Dedifferentiated amniotic fluid mesenchymal stem cell (primary cell): ENCODE measurements around the gene TMEM238.
"Not testable (repeated sequence)": the region's sequence is repeated elsewhere in the genome, so short reads cannot be mapped to it uniquely, and the experiment has no call there.

Source experiments
- DNase-seq: peaks from one replicate; pipeline ENCODE4 v3.0.0-alpha.2; 2016; ENCODE audit errors: extremely low spot score

The TMEM238 gene, protein sequence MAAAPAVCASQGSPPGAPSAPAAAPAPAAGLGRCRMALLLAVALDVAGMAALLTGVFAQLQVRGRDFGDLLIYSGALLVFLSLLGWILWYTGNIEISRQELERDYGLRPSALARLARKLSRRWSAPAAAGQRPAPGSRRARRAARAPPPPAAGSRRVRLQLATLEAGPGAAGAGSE

DNA sequence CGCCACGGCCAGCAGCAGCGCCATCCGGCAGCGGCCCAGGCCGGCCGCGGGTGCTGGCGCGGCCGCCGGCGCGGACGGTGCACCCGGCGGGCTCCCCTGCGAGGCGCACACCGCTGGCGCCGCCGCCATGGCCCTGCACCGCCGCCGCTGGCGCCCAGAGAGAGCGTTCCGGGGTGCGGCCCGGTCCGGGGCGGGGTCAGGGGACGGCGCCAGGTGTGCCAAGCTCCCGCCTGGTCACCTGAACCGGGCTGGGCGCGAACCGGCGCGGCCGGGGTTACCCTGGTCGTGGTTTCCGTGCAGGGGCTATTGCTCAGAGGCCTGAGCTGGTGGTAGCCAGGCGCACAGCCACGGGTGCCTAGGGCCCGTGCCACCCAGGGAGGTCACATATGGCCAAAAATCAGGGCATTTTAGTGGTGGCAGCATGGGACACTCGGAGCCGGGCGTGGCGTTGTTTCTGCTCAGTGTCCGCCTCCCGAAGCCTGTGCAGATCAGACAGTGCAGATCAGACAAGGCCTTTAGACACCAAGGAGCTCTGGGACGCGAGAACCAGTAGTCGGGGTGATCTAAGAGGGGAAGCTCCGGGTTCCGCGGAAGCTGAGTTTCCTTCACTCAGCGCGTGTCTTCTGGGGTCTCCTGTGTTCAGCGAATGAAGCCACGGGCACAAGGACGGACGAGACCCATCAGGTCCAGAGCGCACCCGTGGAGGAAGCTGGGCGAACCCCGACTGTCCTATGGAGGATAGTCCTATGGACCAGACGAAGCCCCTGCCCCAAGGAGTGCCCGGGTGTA, at the start of gene TMEM238:
Gene TMEM238 (minus strand): TSS at position 162 of the 789 bp plus-strand sequence. CDS start 33 bp downstream, at position 129.
- DNase-seq: no peak

DNA sequence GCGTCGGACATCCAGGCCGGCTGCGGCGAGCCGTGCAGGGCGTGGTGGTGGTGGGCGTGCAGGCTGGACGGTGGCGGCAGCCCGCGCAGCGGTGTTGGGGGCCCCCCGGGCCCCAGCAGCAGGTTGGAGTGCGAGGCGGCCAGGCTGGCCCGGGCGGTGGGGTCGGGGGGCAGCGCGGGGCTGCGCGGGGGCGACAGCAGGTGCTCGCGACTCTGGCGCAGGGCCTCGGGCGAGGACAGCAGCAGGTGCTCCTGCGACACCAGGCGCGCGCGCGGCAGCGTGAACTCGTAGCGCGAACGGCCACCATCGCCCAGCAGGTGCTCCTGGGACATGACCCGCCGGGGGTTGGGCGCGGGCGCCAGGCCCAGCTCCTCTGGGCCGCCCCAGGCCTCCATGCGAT, 49.2 kb upstream of the TMEM238 start:
- DNase-seq: no peak

DNA sequence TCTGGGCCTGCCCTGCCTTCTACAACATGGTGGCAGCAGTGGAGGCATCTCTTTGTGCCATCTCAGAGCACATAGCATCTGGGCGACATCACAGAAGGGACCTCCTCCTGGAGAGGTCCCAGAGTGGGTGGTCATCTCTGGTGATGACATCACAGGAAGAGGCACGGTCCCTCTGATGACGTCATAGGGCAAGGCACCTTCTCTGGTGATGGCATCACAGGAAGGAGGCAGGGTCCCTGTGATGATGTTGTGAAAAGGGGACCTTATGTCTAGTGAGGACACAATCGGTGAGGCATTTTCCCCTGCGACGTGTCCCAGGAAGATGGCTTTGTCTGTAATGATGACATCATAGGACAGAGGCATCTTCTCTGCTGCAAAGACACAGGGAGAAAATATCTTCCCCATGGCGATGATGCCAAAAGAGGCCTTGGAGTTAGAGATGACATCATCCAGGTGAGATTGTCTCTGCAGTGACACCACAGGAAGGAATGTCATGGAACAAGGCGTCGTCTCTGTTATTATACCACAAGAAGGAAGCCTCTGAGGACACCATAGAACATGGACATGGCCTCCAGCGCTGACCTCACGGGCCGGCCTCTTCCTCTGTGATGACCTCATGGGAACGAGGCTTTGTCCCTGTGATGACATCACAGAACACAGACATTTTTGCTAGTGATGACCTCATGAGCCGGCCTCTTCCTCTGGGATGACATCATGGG, 48.3 kb upstream of the TMEM238 start:
- no peak for DNase-seq

DNA sequence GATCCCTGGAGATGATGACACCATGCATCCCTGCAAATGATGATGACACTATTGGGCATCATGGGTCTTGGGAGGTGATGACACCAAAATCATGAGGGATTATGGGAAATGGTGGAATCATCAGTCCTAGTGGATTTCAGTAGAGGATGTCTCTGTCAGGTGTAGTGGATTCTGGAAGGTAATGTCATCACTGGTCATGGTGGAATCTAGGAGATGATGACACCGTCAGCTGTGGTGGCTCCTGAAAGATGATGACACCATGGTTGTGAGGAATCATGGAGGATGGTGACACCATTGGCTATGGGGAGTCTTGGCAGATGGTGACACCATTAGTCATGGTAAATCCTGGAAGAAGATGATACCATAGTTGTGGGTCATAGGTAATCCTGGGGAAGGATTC, 47.1 kb upstream of the TMEM238 start:
- no peak for DNase-seq

DNA sequence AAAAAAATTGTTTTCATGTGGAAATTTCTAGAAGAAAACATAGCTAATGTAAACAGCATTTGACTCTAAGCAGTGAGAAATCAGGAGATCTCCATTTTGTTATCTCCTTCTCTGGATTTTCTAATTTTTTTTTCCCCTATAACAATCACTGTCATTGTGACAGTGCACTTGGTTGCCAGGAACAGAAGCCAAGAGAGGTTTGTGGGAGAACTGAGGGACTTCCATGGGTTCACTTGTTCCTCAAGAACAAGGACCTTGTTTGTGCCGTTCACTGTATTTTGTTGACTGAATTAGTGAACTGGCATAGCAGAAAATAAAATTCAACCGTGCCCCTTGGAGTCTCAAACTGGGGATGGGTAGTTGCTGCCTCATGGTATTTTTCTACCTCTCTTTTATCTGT, 42.0 kb upstream of the TMEM238 start:
- no peak for DNase-seq

DNA sequence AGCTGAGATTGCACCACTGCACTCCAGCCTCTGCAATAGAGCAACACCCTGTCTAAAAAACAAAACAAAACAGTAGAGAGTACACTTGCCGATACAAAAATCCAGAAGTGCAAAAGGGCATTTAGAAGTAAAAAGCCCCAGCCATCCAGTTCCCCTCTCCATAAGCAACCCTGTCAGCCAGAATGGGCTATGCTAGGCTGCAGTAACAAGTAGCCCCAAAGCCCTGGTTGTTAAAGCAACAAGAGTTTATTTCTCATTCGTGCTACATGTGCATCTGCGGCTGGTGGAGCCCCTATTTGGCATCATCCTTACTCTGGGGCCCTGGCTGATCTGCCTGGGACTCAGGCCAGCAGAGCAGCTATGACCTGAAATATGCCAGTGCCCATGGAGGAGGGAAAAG, 40.4 kb upstream of the TMEM238 start:
- no peak for DNase-seq

DNA sequence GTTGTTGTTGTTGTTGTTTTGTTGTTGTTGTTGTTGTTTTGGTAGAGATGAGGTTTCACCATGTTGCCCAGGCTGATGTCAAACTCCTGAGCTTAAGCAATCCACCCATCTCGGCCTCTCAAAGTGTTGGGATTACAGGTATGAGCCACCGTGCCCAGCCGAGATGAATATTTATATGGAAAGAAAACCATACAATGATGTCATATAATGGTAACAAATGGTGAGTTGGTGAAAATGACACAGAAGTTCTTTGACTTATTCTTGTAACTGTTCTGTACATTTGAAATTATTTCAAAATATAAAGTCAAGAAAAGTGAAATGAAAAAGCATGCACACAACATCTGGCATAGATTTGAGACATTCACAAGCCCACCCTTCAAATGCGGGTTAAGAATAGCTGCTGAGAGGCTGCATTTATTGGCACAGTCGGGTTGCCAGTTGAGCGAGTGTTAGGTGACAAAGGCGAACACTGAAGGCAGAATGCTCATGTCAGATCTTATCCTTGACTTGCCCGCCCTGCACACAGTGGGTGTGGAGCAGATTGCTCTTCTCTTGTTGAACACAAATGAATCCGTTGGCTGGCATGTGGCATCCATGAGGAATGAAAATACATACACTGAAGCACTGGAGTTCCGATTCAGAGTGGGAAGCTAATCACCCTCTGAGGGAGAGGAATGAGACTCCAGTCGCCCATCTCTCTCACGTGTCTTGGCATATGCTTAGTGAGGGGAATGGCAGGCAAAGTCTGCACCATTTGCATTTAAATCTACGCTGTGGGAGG, 39.3 kb upstream of the TMEM238 start:
- no peak for DNase-seq

DNA sequence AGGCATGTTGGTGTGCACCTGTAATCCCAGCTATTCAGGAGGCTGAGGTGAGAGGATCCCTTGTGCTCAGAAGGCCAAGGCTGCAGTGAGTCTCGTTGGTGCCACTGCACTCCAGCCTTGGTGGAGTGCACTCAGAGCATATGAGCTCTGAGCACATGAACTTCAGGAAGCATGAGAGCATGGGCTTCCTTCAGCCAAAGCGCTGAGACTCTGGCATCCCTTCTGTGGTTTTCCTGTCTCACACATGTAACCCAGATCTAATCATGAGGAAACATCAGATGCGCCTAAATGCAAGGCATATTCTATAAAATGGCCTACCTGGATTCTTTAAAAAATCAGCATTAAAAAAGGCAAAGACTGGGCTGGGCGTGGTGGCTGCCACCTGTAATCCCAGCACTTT, 37.2 kb upstream of the TMEM238 start:
- not testable (repeated sequence) for DNase-seq

DNA sequence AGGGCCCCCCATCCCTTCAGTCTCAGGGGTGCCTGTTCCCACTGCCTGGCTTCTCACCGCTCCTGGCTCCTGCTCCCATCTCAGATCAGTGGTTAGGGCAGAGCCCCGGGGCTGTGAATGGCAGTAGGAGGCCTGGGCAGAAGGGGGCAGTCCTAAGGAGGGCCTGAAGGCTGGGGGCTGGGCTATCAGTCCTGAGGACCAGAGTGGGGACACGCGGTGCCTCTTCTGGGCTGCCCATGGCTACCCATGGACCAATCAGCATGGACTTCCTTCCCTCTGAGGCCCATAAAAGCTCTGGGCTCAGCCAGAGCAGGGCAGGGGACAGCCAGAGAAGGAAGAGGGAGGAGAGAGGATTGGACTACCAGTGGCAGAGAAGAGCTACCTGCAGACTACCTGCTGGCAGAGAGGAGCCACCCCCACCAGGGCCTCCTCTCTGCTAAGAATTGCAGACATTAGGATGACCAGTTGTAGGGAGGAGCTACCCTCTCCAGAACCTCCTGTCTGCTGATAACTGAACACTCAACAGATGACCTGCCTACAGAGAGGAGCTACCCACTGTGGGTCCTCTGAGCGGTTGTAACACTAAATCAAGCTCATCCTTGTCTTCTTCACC, 35.6 kb upstream of the TMEM238 start:
- no peak for DNase-seq

DNA sequence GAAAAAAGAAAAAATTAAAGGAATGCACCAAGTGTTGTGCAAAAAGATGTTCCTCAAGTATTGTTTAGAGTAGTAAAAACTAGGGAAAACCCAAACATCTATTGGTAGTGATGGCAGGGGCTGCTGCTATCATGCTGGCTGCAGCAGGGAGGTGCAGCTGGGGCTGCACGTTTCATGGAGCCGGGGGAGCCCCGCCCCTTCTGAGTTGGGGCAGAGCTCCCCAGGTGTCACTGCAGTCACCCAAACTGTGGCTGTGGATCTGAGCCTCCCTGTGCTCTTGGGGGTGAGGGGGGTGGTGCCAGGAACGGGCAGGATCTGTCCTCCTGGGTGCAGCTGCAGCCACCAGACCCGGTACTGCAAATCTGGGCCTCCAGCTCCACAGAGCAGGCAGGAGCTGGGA, 35.0 kb upstream of the TMEM238 start:
- no peak for DNase-seq

DNA sequence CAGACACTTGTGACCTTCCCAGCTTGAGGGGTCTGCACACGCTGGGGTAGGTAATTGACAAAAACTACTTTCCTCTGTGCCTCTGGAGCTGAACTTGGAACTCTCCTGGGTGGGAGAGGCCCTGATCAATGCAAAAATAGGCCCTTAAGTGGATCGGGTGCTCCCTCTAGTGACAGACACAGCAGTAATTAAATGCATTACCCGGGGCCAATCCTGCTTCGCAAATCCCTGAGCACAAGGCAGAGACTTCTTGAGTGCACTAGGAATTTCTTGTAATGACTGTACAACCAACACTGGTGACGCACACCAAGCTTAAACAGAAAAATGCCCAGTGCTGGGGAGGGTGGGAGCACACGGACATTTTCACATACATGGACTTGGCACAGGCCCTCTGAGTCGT, 34.1 kb upstream of the TMEM238 start:
- DNase-seq: peak; percentile 89

DNA sequence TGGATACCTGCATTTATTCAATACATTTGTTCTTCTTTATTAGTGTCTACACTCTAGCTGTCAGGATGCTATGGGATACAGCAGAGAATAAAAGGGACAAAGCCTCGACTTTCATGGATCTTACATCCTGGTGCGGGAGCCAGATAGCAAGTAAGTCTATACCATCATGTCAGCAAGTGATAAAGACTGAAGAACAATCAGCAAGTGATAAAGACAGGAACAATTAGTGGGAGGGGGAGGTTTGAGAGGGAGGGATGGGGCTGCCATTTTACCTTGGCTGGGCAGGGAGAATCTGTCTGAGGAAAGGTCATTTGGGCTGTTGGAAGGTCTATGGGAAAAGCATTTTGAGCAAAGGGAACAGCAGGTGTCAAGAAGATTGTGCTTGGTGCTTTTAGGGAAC, 26.1 kb upstream of the TMEM238 start:
- DNase-seq: no peak

DNA sequence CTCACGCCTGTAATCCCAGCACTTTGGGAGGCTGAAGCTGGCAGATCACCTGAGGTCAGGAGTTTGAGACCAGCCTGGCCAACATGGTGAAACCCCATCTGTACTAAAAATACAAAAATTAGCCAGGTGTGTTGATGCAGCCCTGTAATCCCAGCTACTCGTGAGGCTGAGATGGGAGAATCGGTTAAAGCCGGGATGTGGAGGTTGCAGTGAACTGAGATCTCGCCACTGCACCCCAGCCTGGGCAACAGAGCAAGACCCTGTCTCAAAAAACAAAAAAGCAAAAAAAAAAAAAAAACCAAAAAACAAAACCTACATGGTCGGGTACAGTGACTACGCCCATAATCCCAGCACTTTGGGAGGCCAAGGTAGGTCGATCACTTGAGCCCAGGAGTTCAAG, 25.1 kb upstream of the TMEM238 start:
- DNase-seq: not testable (repeated sequence)

DNA sequence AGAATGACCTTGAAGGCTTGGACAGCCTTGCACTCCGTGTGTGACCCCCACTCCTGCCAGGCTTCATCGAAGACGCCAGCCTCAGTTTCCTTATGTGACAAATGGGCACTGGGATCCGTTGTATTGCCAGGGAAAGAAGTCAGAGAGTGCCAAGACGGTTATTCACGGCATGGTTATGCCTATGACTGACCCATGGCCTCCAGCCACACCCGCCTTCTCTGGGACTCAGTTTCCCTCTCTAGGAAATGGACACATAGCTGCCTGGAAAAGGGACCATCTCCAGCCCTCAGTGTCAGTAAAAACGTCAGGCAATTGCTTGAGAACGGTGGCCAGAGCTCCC, 24.4 kb upstream of the TMEM238 start:
- no peak for DNase-seq

DNA sequence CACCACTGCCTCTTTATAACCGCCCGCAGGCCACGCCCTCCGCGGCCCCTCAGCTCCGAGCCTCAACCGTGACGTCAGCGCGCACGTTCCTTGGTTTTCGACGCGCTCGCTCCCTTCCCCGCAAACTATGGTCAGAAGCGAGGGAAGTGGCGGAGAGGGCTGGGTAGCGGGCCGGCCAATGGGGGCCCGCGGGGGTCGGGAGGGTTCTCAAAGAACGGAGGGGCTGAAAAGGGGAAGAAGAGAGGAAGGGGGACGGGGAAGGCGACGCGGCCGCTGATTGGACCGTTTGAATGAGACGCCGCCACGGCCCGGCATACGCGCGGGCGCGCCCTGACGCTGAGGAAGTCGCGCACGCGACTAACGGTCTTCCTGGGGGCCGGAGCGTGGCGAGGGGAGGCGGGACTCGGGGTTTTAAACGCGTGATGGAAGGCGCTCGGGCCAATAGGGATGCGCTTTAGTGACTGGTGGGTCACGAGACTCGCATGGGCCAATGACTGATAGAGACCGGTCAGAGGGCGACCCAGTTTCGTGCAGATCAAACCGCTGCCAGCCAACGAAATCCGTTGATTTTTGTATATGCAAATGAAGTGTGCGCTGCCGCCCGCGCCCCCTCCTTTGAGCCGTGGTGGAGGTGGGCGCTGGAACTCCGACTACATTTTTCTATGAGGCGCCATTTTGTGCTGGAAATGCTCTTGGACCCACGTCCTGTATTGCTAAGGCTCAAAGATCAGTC, 23.9 kb upstream of the TMEM238 start:
- DNase-seq: peak; percentile 99

DNA sequence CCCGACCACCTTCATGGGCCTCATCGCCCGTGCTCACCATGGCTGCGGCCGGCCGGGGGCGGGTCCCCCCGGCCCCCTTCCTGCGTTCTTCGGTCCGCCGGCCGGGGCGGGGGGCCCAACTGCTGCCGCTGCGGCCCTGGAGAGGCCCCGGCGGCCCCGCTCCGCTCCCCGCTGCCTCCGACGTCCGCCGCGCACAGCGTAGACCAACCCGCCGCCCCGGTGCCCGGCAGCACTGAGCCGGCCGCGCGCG, 23.4 kb upstream of the TMEM238 start, which contains the start of gene UBE2S:
Gene UBE2S (minus strand): TSS at position 239 of the 250 bp plus-strand sequence. CDS start 199 bp downstream, at position 40.
- DNase-seq: not testable (repeated sequence)

DNA sequence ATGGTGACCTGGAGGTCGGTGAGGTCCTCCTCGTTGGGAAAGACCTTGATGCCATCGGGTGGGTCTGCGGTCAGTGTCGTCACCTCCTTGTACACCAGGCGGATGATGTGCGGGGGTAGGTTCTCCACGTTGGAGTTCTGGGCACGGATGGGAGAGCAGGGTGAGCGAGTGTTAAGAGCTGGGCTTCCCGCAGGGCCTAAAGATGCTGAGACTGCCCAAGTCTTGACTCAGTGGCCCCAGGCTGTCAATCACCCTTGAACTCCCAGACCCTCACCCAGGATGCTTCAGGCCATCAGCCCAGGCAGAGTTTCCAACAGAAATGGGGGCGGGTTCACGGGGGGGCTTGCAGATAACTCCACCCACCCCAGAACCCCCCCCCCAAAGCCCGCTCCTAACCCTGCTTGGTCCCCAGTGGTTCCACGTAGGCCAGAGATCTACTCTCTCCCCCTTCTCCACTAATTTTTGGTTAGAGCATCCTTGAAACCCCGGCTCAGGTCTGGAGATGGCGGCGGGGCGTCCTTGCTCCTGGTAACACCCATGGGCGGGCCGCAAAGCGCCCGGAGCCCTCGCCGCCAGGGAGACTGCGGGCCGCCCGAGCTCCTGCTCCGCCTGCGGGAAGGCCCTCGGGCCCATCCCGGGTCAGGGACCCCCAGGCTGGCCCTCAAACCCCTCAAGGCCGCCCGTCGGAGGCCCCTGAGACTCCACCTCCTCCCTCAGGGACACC, 22.9 kb upstream of the TMEM238 start:
- no peak for DNase-seq

DNA sequence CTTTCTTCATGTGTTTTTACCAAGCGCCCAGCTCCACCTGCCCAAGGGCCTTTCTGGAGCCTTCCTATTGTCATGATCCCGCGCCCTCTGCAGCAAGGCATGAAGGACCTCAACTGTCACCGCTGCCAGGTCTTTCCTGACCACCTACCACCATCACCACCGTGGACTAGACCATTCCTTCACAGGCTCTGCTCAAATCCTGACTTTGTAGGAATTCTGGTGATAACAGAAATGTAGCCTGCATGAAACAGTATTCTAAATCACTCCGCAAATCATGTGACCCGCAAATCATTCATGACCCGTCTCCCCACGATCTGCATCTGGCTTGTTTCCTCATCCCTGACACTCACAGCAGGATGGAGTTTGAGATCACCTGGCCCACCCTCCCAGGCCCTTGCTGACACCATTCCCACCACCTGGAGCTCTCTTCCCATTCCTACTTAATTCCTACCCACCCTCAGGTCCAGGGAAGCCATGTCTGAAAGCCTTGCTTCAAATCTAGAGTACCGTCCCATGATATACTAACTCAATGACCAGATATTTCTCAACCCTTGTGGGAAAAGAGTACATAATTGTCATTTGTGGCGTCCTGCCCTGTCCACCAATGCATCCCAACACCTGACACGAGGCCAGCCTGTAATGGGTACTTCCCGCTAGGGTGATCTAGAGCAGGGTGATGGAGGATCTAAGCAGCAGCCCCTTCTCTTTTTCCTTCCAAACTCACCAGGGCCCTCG, 22.2 kb upstream of the TMEM238 start:
- DNase-seq: no peak

DNA sequence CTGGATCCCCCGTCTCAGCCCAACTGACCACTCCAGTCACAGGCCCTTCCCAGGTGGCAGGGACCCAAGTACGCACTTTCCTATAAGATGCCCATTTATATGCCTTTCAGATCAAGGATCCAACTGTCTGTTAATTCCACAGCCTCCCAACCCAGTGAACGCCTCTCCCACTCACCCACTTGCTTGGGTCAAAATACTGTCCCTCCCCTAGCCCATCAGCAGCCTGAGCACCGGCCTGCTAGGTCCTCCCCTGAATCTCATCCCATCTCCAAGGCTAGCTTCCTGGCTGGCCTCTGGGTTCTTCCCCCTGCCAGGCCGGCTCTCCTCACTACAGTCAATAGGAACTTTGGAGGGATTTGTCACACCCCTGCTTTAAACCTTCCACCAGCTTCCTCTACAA, 21.5 kb upstream of the TMEM238 start:
- no peak for DNase-seq

DNA sequence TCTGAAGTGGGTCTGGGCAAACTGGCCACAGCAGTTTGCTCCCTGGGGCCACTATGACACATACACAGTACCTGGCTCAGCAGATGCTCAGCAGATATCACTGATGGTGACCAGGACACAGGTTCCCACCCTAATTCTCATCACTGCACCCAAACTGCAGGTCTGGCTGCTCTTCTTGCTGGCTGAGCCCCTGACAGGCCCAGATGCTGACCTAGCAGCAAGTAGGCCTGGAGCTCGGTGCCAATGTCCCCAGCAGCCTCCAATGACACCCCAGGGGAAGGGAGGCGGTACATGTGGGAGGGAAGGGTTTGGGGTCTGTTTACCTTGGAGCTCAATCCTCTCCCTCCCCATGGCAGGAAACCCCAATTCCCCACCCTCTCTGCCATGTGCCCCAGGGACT, 18.4 kb upstream of the TMEM238 start:
- no peak for DNase-seq
